ENCODE measurements around the gene C11orf65.

DNA sequence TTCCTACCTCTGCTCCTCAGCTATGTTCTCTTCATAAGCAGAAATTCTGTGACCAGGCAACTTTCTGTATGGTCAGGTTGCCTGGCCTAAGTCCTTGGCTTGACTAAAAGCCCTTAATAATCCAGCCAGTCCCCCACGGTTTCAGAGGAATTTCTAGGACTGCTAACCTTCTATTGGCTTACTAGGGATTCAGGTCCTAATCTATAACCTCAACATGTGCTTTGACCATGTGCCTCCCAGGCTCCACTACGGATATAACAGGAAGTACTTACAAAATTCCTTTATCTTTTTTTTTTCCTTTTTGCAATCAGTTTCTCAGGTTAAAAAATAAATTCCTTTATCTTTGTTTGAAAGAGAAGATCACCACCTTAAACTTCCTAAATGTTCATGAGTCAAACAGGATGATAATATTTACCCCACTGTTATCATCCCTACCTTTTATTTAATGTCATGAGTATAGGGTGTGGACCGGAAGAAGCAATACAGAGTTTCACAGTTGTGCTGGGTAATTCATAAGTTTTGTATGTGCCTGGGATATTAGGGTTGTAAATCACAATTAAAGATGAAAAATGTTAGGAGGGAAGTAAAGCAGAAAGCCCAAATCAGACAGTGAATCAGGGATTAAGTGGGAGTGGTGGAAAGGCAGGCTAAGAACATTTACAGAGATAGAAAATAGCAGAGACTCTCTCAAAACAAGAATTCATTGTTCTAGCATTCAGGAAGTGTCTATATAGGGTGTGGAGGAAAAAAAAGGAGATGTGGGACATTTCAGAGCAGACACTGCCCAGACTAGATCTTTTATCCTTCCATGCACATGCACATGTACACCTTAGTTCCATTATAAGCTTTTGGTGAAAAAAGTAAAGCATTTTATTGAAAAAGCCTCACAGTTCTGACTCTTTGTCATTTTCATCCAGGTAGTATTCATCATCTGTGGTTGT lies 41.6 kb upstream of the C11orf65 start:
- TF ChIP-seq CTCF (IDR thresholded peaks at IDR 0.05) (no peak), POLR2A (IDR thresholded peaks at IDR 0.05) (no peak)
